ENCODE measurements around the gene DNAAF9.

DNAAF9 gene

GRCh38 chr20:3371754-3372153, 35.7 kb downstream of the DNAAF9 start:
- no peak for DNase-seq (ENCODE audit: low read depth in 2 of 2)

GRCh38 chr20:3367089-3367488, 40.4 kb downstream of the DNAAF9 start:
- no peak for DNase-seq (ENCODE audit: low read depth in 2 of 2)

DNA sequence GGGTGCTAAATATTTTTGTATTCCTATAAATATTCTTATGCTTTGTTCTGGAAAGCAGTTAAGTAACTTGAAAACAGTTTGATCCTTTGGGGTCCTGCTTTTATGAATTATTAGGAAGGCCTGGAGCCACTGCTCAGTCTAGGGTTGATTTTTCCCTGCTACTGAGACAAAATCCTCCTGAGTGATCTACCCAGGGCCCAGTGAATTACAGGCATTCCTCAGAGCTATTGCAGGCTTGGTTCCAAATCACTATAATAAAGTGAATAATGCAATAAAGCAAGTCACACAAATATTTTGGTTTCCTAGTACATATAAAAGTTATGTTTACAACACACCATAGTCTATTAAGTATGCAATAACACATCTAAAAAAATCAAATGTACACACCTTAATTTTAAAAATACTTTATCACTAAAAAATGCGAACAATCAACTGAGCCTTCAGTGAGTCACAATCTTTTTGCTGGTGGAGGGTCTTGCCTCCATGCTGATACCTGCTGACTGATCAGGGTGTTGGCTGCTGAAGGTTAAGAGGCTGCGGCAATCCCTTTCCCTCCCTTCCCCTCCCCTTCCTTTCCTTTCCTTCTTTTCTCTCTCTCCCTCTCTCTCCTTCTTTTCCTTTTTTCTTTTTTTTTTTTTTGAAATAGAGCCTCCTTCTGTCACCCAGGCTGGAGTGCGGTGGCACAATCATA, 43.0 kb downstream of the DNAAF9 start:
- DNase-seq (ENCODE audit: low read depth in 2 of 2): no peak

DNA sequence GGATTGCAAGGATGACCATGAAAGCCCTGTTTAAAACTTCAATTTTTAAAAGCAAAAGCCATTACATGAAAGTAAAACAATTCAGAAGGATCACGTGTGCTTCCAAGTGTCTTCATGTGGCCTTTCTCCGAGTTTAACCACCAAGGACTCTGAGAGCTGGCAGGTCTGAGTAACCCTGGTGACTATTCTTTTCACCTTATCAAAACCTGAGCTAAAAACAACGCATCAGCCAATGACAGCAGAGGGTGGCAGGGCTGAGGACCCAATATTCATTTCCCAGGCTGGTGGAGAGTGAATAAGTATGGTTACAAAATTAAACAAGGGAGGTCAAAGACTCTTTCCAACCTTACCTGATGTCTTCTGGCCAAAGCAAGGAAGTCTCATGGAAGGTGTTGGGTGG, 46.7 kb downstream of the DNAAF9 start:
- DNase-seq (ENCODE audit: low read depth in 2 of 2): no peak

- no peak for DNase-seq (ENCODE audit: low read depth in 2 of 2)
These were observed 48.7 kb downstream of the DNAAF9 start for GRCh38 chr20:3358676-3359340.

Measured in stimulated activated CD4-positive, alpha-beta T cell treated with anti-CD3 and anti-CD28 coated beads, Interleukin-1b, Interleukin-23, amount 100 ng/mL, for 1 hour (primary cell).